Activated T-cell treated with anti-CD3 and anti-CD28 coated beads, Interleukin-2, amount 50 U/mL, for 72 hours (primary cell): ENCODE measurements around the gene MGRN1. TPM values are rescaled to one million over a fixed set of nuclear protein-coding genes. Genes with fewer than 3 reads are reported as not detected.

Source experiments
- ATAC-seq, 2 donors: fragments of 150-1000 bp; cut with Tn5 transposase; replicated peaks in 1 of 2; 2 replicates each; pipeline ENCODE4 v1.10.0; 2021; ENCODE audit warnings: moderate library complexity in 2 of 2, mild to moderate bottlenecking in 1 of 2
- DNase-seq, 2 donors: peaks; one replicate each; pipeline ENCODE4 v3.0.0; 2021 to 2022; ENCODE audit warnings: mixed read lengths in 1 of 2
- H3K27ac Mint-ChIP-seq: one replicate; pipeline ENCODE4 v1.8.0; 2022; ENCODE audit warnings: mild to moderate bottlenecking, moderate library complexity, mixed read lengths
- H3K27me3 Mint-ChIP-seq: one replicate; pipeline ENCODE4 v1.8.0; 2022; ENCODE audit warnings: low read depth, mixed read lengths
- H3K36me3 Mint-ChIP-seq, 2 donors: one replicate each; pipeline ENCODE4 v1.8.0; 2022; ENCODE audit warnings: mixed read lengths in 2 of 2, mild to moderate bottlenecking in 1 of 2; ENCODE audit not compliant: insufficient read depth in 2 of 2
- H3K4me1 Mint-ChIP-seq: one replicate; pipeline ENCODE4 v1.8.0; 2022; ENCODE audit warnings: low read depth, mixed read lengths
- H3K4me3 Mint-ChIP-seq, 2 donors: one replicate each; pipeline ENCODE4 v1.8.0; 2022; ENCODE audit warnings: mild to moderate bottlenecking in 2 of 2, mixed read lengths in 2 of 2, moderate library complexity in 2 of 2
- H3K9me3 Mint-ChIP-seq, 2 donors: one replicate each; pipeline ENCODE4 v1.8.0; 2022; ENCODE audit warnings: mixed read lengths in 2 of 2
- total RNA-seq, 2 donors: library from RNA; stranded (reverse); gene quantifications; one replicate each; pipeline ENCODE4 v1.2.3, GENCODE V29; 2022

The MGRN1 gene
- total RNA-seq, 2 donors from 2014 or later = 107 to 116 TPM

DNA sequence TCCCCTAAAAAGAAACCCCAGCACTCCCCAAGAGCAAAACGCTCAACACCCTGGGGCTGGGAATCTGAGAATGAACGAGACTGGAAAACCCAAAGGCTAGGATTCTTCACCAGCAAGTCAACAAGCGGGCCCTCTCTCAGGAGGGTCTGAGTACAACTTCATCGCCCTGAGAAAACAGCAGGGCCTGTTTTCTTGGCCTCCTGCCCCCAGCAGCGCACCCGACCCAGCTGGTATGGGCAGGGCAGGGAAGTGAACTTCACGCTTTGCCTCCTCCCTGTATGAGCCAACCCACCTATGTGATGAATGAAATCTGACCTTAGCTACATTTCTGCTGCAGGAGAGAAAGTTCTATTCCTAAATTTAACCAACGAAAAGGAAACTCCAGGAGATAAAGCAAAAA is 79.9 kb downstream of the MGRN1 start:
- H3K4me3 Mint-ChIP-seq = no peak overlapping the region
- H3K27ac Mint-ChIP-seq = no peak overlapping the region

DNA sequence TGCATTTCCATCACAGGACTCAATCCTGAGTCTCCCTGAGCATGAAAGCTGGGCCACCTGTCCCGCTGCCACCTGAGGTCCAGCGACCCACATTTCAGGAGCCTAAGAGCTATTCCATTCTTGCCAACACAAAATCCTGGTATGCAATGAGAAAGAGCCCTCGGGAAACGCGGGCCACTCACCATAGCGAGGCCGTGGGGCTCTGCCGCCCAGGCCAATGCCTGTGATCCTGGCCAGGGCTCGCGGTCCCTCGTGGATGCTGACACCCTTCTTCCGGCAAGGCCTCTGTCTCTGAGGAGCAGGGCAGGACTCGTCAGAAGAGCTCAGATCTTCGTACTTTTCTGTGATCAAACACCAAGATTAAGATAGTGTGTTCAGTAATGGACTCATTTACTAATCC is 80.3 kb downstream of the MGRN1 start:
- no peak overlapping the region for H3K4me3 Mint-ChIP-seq
- peaks cover 3 to 12% of the 10 kb centered on the region in 2 donors for H3K36me3 Mint-ChIP-seq
- ATAC-seq (no peak), DNase-seq (no peak)
- H3K4me1 Mint-ChIP-seq = peaks cover 9% of the 10 kb centered on the region
- H3K27ac Mint-ChIP-seq = no peak overlapping the region
- H3K27me3 Mint-ChIP-seq = no peaks in the 10 kb centered on the region
- no peaks in the 10 kb centered on the region for H3K9me3 Mint-ChIP-seq

More for the DNA sequence above, 79.9 kb downstream of the MGRN1 start:
- DNase-seq (no peak), ATAC-seq (no peak)
- peaks cover 13% of the 10 kb centered on the region for H3K4me1 Mint-ChIP-seq
- no peaks in the 10 kb centered on the region for H3K27me3 Mint-ChIP-seq
- no peaks in the 10 kb centered on the region for H3K9me3 Mint-ChIP-seq
- H3K36me3 Mint-ChIP-seq = peaks cover 3 to 12% of the 10 kb centered on the region in 2 donors

DNA sequence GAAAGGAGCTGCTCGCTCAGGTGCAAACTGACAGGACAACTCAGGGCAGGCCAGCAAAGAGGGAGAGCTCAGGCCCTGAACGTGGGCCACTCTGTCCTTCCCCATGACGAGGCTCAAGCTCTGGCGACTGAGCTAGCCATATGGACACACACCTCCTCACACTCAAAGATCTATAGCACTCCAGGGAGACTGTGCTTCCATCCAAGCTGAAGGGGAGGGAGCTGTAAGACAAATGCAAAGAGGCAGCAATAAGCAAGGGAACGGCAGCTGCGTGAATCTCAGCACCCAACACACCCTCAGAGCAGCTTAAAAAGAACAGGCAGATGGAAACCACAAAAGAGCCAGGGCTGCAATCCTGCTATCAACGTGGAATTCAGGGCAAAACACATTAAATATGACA is 82.2 kb downstream of the MGRN1 start:
- no peaks in the 10 kb centered on the region for H3K9me3 Mint-ChIP-seq
- DNase-seq = no peak
- ATAC-seq = no peak
- H3K36me3 Mint-ChIP-seq = peaks cover 3 to 12% of the 10 kb centered on the region in 2 donors
- H3K4me1 Mint-ChIP-seq = no peaks in the 10 kb centered on the region
- no peak overlapping the region for H3K27ac Mint-ChIP-seq
- H3K27me3 Mint-ChIP-seq = no peaks in the 10 kb centered on the region
- H3K4me3 Mint-ChIP-seq = no peak overlapping the region

DNA sequence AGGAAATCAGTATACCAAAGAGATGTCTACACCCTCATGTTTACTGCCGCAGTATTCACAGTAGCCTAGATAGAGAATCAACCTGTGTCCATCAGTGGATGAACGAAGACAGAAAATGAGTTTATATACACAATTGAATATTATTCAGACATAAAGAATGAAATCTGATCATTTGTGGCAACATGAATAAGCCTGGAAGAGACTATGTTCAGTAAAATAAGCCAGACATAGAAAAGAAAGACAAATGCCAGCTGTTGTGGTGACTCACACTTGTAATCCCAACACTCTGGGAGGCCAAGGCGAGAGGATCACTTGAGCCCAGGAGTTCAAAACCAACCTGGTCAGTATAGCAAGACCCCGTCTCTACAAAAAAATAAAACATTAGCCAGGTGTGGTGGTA is 84.9 kb downstream of the MGRN1 start:
- H3K4me3 Mint-ChIP-seq = no peak overlapping the region
- ATAC-seq = no peak
- H3K27me3 Mint-ChIP-seq = no peaks in the 10 kb centered on the region
- no peaks in the 10 kb centered on the region for H3K9me3 Mint-ChIP-seq
- DNase-seq = no peak
- peaks cover 3 to 15% of the 10 kb centered on the region in 2 donors for H3K36me3 Mint-ChIP-seq
- H3K4me1 Mint-ChIP-seq = no peaks in the 10 kb centered on the region
- no peak overlapping the region for H3K27ac Mint-ChIP-seq

DNA sequence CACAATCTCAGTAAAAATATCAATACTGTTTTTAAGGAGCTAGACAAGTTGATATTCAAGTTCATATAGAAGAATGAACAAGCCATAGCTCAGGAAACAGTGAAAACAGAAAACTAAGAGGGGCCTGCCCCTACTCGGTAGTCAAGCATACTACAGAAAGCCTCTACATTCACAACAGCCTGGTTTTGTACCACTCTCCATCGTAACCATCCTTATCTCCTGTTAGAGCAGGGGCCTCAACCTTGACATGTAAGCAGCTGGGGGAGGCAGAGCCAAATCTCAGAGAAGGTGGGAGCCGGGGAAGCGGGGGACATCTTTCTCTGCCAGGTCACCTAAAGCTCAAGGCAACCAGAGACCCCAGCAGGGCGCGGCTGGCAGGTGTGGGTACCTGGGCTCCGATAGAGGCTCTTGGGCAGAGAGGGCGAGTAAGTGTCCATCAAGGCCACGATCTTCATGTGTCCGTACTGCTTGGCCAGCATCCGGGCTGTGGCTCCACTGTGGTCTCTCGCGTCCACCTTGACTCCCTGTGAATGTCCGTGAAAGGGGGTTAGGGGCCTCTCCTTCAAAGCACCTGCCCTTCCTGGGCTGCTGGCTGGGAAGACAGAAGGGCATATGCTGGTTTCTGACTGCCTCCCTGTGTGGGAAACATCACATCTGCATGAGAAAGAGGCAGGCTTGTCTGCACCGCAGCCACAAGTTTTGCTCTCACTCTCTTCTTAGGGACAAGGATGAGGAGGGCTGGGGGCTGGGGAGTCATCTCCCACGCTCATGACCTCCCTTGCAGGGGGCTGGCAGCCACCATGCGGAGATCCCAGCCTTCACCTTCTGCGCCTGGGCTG is 89.3 kb downstream of the MGRN1 start:
- Mint-ChIP-seq H3K9me3 (no peaks in the 10 kb centered on the region), H3K27me3 (no peaks in the 10 kb centered on the region), H3K36me3 (peaks cover 0 to 8% of the 10 kb centered on the region in 2 donors), H3K27ac (no peak overlapping the region), H3K4me3 (no peak overlapping the region), H3K4me1 (no peaks in the 10 kb centered on the region)
- no peak for DNase-seq
- ATAC-seq = no peak

DNA sequence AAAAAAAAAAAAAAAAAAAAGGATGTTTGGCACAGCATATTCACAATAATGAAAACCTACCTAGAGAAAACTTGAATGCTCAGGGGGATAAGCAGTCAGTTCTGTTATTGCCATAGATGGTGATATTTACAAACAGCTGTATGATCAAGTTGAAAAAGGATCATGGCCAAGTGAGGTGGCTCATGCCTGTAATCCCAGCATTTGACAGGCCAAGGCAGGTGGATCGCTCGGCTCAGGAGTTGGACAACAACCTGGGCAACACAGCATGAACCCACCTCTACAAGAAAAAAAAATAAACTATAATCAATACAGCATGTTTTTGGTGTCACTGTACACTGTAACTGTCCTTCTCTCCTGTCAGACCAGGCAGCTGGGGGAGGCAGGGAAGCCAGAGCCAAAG is 90.4 kb downstream of the MGRN1 start:
- no peak for ATAC-seq
- Mint-ChIP-seq H3K4me3 (no peak overlapping the region), H3K27ac (no peak overlapping the region)

DNA sequence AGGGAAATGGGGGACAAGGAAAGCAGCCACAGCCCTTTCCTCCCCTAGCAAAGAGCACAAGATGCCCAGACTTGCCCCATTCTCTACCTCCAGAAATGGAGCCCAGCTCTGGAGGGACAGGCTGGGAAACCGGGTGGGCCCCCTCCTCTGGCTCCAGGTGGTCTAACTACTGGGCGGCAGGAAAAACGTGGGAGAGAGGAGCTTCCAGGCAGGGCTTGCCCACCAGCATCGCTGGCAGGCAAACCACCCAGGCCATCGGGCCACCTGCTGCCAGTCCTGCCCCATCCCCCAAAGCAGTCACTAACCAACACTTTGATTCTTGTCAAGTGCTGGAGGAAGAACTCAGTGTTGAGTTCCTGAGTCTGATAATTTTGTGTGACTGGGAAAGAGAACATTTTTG is 93.8 kb downstream of the MGRN1 start:
- Mint-ChIP-seq H3K4me1 (no peaks in the 10 kb centered on the region), H3K36me3 (peaks cover 0 to 1% of the 10 kb centered on the region in 2 donors), H3K9me3 (no peaks in the 10 kb centered on the region), H3K27me3 (no peaks in the 10 kb centered on the region), H3K4me3 (no peak overlapping the region), H3K27ac (no peak overlapping the region)
- no peak for DNase-seq
- ATAC-seq = no peak

More for the DNA sequence above, 90.4 kb downstream of the MGRN1 start:
- peaks cover 0 to 3% of the 10 kb centered on the region in 2 donors for H3K36me3 Mint-ChIP-seq
- no peaks in the 10 kb centered on the region for H3K4me1 Mint-ChIP-seq
- no peaks in the 10 kb centered on the region for H3K27me3 Mint-ChIP-seq
- DNase-seq = no peak
- no peaks in the 10 kb centered on the region for H3K9me3 Mint-ChIP-seq

DNA sequence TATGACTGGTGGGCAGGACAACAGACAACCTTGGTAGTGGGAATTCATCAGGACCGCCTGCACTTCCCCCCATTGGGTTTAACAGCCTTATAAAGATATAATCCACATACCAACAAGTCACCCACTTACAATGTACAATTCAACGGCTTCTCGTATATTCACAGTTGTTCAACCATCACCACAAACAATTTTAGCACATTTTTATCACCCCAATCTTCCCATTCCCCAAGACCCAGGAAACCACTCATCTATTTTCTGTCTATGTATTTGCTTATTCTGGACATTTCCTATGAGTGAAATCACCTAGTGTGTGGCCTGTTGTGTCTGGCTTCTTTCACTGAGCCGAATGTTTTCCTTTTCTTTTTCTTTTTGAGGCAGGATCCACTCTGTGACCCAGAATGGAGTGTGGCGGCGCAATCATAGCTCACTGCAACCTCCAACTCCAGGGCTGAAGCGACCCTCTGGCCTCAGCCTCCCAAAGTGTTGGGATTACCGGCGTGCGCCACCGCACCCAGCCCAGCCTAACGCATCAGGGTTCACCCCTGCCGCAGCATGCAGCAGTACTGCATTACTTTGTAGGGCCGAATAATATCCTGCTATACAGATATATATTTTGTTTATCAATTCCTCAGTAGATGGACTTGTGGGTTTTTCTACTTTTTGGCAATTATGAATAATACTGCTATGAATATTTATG is 98.6 kb downstream of the MGRN1 start:
- H3K27ac Mint-ChIP-seq = no peak overlapping the region

DNA sequence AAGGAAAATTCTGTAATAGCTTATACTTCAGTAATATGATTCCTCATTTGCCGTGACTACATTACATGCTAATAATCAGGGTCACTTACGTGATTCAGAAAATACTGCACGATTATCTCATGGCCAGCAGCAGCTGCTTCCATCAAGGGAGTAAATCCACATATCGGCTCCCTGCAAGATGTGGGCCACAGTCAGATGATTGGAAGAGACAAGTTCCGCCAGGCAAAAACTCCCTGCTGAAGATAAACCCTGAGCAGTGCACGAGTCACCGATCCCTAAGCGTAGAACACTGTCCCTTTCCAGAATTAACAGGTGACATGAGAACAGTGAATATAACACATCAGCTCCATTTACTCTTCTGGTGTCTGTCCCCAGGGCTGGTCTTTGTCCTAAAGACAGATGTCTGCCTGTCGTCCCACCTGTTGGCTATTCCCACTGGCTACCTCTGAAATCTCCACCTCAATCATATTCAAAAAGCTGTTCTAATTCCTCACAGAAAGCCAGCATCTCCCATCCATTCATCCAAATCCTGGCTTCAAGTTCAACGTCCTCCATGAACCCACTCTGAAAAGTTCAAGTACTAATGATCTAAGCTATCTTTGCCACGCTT is 100.1 kb downstream of the MGRN1 start:
- Mint-ChIP-seq H3K4me3 (no peak overlapping the region), H3K27ac (no peak overlapping the region), H3K27me3 (no peaks in the 10 kb centered on the region), H3K36me3 (peaks cover 0 to 1% of the 10 kb centered on the region in 2 donors), H3K4me1 (no peaks in the 10 kb centered on the region), H3K9me3 (no peaks in the 10 kb centered on the region)
- no peak for DNase-seq
- no peak for ATAC-seq

More for the DNA sequence above, 98.6 kb downstream of the MGRN1 start:
- peaks cover 0 to 1% of the 10 kb centered on the region in 2 donors for H3K36me3 Mint-ChIP-seq
- no peak overlapping the region for H3K4me3 Mint-ChIP-seq
- ATAC-seq (no peak), DNase-seq (no peak)
- no peaks in the 10 kb centered on the region for H3K9me3 Mint-ChIP-seq
- H3K4me1 Mint-ChIP-seq = no peaks in the 10 kb centered on the region
- H3K27me3 Mint-ChIP-seq = no peaks in the 10 kb centered on the region

DNA sequence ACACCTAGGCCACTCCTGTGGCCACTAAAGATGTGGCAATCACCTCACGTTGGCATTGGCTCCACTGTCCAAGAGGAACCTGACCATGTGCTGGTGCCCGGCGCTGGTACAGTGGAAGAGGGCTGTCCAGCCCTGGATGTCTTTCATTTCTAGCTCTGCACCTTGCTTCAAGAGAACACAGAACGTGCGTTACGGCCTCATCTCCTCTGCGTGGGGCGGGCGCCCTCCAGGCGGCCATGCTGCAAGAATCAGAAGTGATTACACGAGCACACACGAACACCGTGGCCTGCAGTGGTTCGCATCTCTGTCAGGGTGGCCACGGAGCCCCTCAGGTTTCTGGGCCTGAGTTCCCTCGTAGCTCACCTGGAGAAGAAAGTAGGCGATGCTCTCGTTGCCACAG is 102.0 kb downstream of the MGRN1 start:
- no peak overlapping the region for H3K27ac Mint-ChIP-seq
- no peaks in the 10 kb centered on the region for H3K4me1 Mint-ChIP-seq
- peaks cover 0 to 5% of the 10 kb centered on the region in 2 donors for H3K36me3 Mint-ChIP-seq
- H3K4me3 Mint-ChIP-seq = no peak overlapping the region
- DNase-seq (no peak), ATAC-seq (no peak)
- no peaks in the 10 kb centered on the region for H3K27me3 Mint-ChIP-seq
- no peaks in the 10 kb centered on the region for H3K9me3 Mint-ChIP-seq

DNA sequence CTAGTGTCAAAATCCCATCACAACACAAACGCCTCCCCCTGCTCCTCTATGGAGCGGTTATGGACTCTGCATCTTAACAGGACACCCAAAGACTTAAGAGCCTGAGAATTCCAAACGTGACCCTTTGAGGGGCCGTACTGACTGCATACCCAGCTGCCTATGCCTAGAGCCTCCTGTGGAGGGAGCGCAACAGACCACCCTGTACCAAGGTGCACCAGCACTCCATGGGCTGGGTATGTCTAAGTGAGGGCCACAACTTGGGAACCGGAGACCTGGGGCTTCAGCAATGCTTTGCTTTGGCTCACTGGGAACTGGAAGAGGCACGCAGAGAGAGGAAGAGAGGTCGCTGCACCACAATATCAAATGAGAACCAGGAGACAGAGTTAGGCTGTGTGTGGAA is 104.0 kb downstream of the MGRN1 start:
- H3K4me3 Mint-ChIP-seq = no peak overlapping the region
- no peak for ATAC-seq
- no peaks in the 10 kb centered on the region for H3K27me3 Mint-ChIP-seq
- H3K36me3 Mint-ChIP-seq = peaks cover 0 to 3% of the 10 kb centered on the region in 2 donors
- DNase-seq = no peak
- H3K4me1 Mint-ChIP-seq = peaks cover 16% of the 10 kb centered on the region
- H3K27ac Mint-ChIP-seq = no peak overlapping the region
- no peaks in the 10 kb centered on the region for H3K9me3 Mint-ChIP-seq

DNA sequence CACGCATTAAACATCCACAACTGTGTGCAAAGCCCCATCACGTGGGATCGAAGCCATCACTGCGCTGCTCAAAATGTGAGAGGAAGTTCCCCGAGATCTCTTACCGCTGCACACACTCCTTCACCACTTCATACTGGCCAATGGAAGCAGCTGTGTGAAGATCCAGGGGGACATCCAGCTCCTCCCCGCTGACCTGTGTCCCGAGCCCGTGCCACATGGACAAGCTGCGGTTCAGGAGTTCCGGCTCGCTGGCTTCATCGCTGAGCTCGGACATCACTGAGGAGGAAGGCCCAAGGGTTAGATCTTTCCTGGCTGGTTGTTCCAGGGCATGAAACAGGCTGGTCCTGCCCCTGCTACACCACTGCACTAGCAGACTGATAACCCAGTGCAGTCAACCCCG is 105.2 kb downstream of the MGRN1 start:
- peaks cover 17% of the 10 kb centered on the region for H3K4me1 Mint-ChIP-seq
- H3K27me3 Mint-ChIP-seq = no peaks in the 10 kb centered on the region
- no peak overlapping the region for H3K4me3 Mint-ChIP-seq
- no peak for DNase-seq
- peaks cover 0 to 3% of the 10 kb centered on the region in 2 donors for H3K36me3 Mint-ChIP-seq
- H3K27ac Mint-ChIP-seq = no peak overlapping the region
- H3K9me3 Mint-ChIP-seq = no peaks in the 10 kb centered on the region
- ATAC-seq = no peak

DNA sequence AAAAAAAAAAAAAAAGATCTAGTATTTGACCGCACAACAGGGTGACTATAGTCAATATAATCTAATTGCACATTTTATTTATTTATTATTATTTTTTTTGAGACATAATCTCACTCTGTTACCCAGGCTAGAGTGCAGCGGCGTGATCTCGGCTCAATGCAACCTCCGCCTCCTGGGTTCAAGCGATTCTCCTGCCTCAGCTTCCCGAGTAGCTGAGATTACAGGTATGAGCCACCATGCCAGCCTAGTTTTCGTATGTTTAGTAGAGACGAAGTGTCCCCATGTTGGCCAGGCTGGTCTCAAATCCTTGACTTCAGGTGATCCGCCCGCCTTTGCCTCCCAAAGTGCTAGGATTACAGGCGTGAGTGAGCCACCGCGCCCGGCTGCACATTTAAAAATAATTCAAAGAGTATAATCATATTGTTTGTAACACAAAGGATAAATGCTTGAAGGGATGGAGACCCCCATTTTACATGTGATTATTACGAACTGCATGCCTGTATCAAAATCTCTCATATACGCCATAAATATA is 108.7 kb downstream of the MGRN1 start:
- Mint-ChIP-seq H3K27ac (peak overlapping the region; percentile 58), H3K36me3 (peaks cover 0 to 3% of the 10 kb centered on the region in 2 donors), H3K27me3 (no peaks in the 10 kb centered on the region), H3K4me3 (peak overlapping the region; percentile 87 to 97), H3K9me3 (no peaks in the 10 kb centered on the region), H3K4me1 (peaks cover 25% of the 10 kb centered on the region)
- DNase-seq (no peak), ATAC-seq (no peak)
